ENCODE measurements around the gene LMNTD2. TPM values are rescaled to one million over a fixed set of nuclear protein-coding genes. Genes with fewer than 3 reads are reported as not detected.
"Not testable (repeated sequence)": the region's sequence is repeated elsewhere in the genome, so short reads cannot be mapped to it uniquely, and the experiment has no call there.

The LMNTD2 gene
- total RNA-seq, 1 donor from 2014 or later, result 4.2 TPM

GRCh38 chr11:576811-577610, 16.5 kb upstream of the LMNTD2 start:
- Mint-ChIP-seq H3K27me3 (ENCODE audit: unreplicated experiment) (peaks cover 15% of the 10 kb centered on the region), H3K4me3 (ENCODE audit: unreplicated experiment) (peak overlapping the region; percentile 97), H3K27ac (ENCODE audit: unreplicated experiment) (peak overlapping the region; percentile 88), H3K4me1 (ENCODE audit: unreplicated experiment) (peaks cover 21% of the 10 kb centered on the region), H3K36me3 (ENCODE audit: low read depth, unreplicated experiment) (peaks cover 7% of the 10 kb centered on the region), H3K9me3 (ENCODE audit: unreplicated experiment) (no peaks in the 10 kb centered on the region)
- no peak for DNase-seq (ENCODE audit: low spot score)
- TF ChIP-seq CTCF (IDR thresholded peaks at IDR 0.05; ENCODE audit: unreplicated experiment), result no peak

GRCh38 chr11:575996-576768, 15.6 kb upstream of the LMNTD2 start, which contains the start of gene PHRF1:
Gene PHRF1 (plus strand): TSS chr11:576470. CDS start chr11:581513, 5,043 bp downstream.
- Mint-ChIP-seq H3K4me3 (ENCODE audit: unreplicated experiment) (peak within 1 kb of the TSS; percentile 98), H3K36me3 (ENCODE audit: low read depth, unreplicated experiment) (peaks cover 7% of the 10 kb centered on the region), H3K27ac (ENCODE audit: unreplicated experiment) (peak within 1 kb of the TSS; percentile 100), H3K9me3 (ENCODE audit: unreplicated experiment) (no peaks in the 10 kb centered on the region), H3K4me1 (ENCODE audit: unreplicated experiment) (peaks cover 21% of the 10 kb centered on the region), H3K27me3 (ENCODE audit: unreplicated experiment) (peaks cover 15% of the 10 kb centered on the region)
- DNase-seq (ENCODE audit: low spot score), result peak; percentile 91
- TF ChIP-seq CTCF (IDR thresholded peaks at IDR 0.05; ENCODE audit: unreplicated experiment), result no peak

- Mint-ChIP-seq H3K4me1 (ENCODE audit: unreplicated experiment) (peaks cover 21% of the 10 kb centered on the region), H3K4me3 (ENCODE audit: unreplicated experiment) (peak overlapping the region; percentile 86), H3K27me3 (ENCODE audit: unreplicated experiment) (peaks cover 15% of the 10 kb centered on the region), H3K9me3 (ENCODE audit: unreplicated experiment) (no peaks in the 10 kb centered on the region), H3K36me3 (ENCODE audit: low read depth, unreplicated experiment) (peaks cover 7% of the 10 kb centered on the region), H3K27ac (ENCODE audit: unreplicated experiment) (peak overlapping the region; percentile 58)
- no peak for TF ChIP-seq CTCF (IDR thresholded peaks at IDR 0.05; ENCODE audit: unreplicated experiment)
- DNase-seq (ENCODE audit: low spot score), result no peak
Measured at GRCh38 chr11:575313-575995, 14.9 kb upstream of the LMNTD2 start.

GRCh38 chr11:574632-575312, 14.2 kb upstream of the LMNTD2 start:
- H3K4me3 Mint-ChIP-seq (ENCODE audit: unreplicated experiment), result peak overlapping the region; percentile 86
- H3K9me3 Mint-ChIP-seq (ENCODE audit: unreplicated experiment), result no peaks in the 10 kb centered on the region
- DNase-seq (ENCODE audit: low spot score), result no peak
- peaks cover 7% of the 10 kb centered on the region for H3K36me3 Mint-ChIP-seq (ENCODE audit: low read depth, unreplicated experiment)
- H3K27ac Mint-ChIP-seq (ENCODE audit: unreplicated experiment), result peak overlapping the region; percentile 58
- TF ChIP-seq CTCF (IDR thresholded peaks at IDR 0.05; ENCODE audit: unreplicated experiment), result no peak
- H3K27me3 Mint-ChIP-seq (ENCODE audit: unreplicated experiment), result peaks cover 17% of the 10 kb centered on the region
- H3K4me1 Mint-ChIP-seq (ENCODE audit: unreplicated experiment), result peaks cover 21% of the 10 kb centered on the region

- peaks cover 19% of the 10 kb centered on the region for H3K27me3 Mint-ChIP-seq (ENCODE audit: unreplicated experiment)
- H3K4me3 Mint-ChIP-seq (ENCODE audit: unreplicated experiment); H3K36me3 Mint-ChIP-seq (ENCODE audit: low read depth, unreplicated experiment); H3K27ac Mint-ChIP-seq (ENCODE audit: unreplicated experiment); DNase-seq (ENCODE audit: low spot score); H3K9me3 Mint-ChIP-seq (ENCODE audit: unreplicated experiment): not testable (repeated sequence)
- peaks cover 16% of the 10 kb centered on the region for H3K4me1 Mint-ChIP-seq (ENCODE audit: unreplicated experiment)
Measured at GRCh38 chr11:574031-574570, 13.6 kb upstream of the LMNTD2 start.

Data from endothelial cell (in vitro differentiated cells).